Smooth muscle cell (in vitro differentiated cells): ENCODE measurements around the gene KRT38. TPM values are rescaled to one million over a fixed set of nuclear protein-coding genes. Genes with fewer than 3 reads are reported as not detected.

Source experiments
- DNase-seq: peaks from one replicate; lab custom pipeline; 2025; ENCODE audit not compliant: unreplicated experiment; lab: John Stamatoyannopoulos, UW
- H2AFZ ChIP-seq: fragments of 200-600 bp; sonication (generic); 2 replicates; pipeline ENCODE4 v1.6.0; 2016; ENCODE audit warnings: antibody characterized with exemption, low read depth, mild to moderate bottlenecking
- H3F3A ChIP-seq: fragments of 200-600 bp; sonication (generic); 2 replicates; pipeline ENCODE4 v1.6.0; 2017; ENCODE audit warnings: antibody characterized with exemption, low read depth
- H3K27ac ChIP-seq: fragments of 200-600 bp; sonication (generic); 2 replicates; pipeline ENCODE4 v1.5.1; 2016; ENCODE audit warnings: low read depth, mild to moderate bottlenecking
- H3K27me3 ChIP-seq: fragments of 200-600 bp; sonication (generic); 2 replicates; pipeline ENCODE4 v1.6.1; 2016; ENCODE audit warnings: low read depth, mild to moderate bottlenecking
- H3K36me3 ChIP-seq: fragments of 200-600 bp; sonication (generic); 2 replicates; pipeline ENCODE4 v1.5.1; 2016; ENCODE audit warnings: low read depth
- H3K4me1 ChIP-seq: fragments of 200-600 bp; sonication (generic); 2 replicates; pipeline ENCODE4 v1.5.1; 2016; ENCODE audit warnings: low read depth
- H3K4me2 ChIP-seq: fragments of 200-600 bp; sonication (generic); 2 replicates; pipeline ENCODE4 v1.6.0; 2016; ENCODE audit warnings: mild to moderate bottlenecking
- H3K4me3 ChIP-seq: fragments of 200-600 bp; sonication (generic); 2 replicates; pipeline ENCODE4 v1.5.1; 2016; ENCODE audit warnings: mild to moderate bottlenecking
- H3K79me2 ChIP-seq: fragments of 200-600 bp; sonication (generic); 2 replicates; pipeline ENCODE4 v1.6.0; 2016; ENCODE audit warnings: low read depth, mild to moderate bottlenecking
- H3K9ac ChIP-seq: fragments of 200-600 bp; sonication (generic); 2 replicates; pipeline ENCODE4 v1.6.0; 2016; ENCODE audit warnings: low read depth
- H3K9me3 ChIP-seq: fragments of 200-600 bp; sonication (generic); replicated peaks from 2 replicates; pipeline ENCODE4 v1.5.1; 2016; ENCODE audit warnings: low read depth
- H4K20me1 ChIP-seq: fragments of 200-600 bp; sonication (generic); 2 replicates; pipeline ENCODE4 v1.6.0; 2016; ENCODE audit warnings: low read depth
- WGBS: methylation state at CpG from one replicate; pipeline ENCODE4 v1.1.7; 2016; ENCODE audit warnings: low lambda C conversion rate; 5-methylcytosine and 5-hydroxymethylcytosine counted together
- polyA plus RNA-seq: library from polyadenylated mRNA; unstranded; fragments of >200 nt; fragmentation: Nextera tagmentation; extraction: Ambion mirVana; gene quantifications from 2 replicates; pipeline ENCODE4 v1.2.1, GENCODE V29; 2016
- total RNA-seq: library from RNA; depleted of rRNA; stranded (reverse); fragments of >200 nt; gene quantifications from 2 replicates; pipeline ENCODE4 v1.2.3, GENCODE V29; 2014
- TF ChIP-seq, protein P1 (sequence below): fragments of 200-600 bp; sonication (generic); IDR thresholded peaks from 2 replicates; pipeline ENCODE4 v1.5.1; 2017; ENCODE audit warnings: borderline replicate concordance, mild to moderate bottlenecking, antibody characterized with exemption; ENCODE audit not compliant: insufficient read depth, poor library complexity, severe bottlenecking

The KRT38 gene
- total and polyA plus RNA-seq, 2 experiments from 2014 or later, result not detected

DNA sequence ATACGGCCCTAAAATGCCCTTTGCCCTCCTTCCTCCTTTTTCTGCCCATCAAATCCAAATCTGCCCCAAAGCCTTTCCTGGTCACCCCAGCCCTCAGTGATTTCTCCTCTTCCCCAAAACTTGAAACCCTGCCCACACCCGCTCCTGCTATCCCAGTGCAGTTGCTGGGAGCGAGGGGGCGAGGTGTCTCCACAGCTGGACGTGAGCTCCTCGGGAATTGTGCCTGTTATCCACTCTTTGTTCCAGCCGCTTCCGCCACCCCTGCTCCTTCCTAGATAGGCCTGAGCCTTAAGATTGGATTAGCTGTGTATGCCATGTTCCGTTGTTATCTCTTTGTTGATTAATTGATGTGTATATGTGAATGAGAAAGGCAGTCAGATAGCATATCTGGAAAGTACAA is 42.7 kb upstream of the KRT38 start:
- no peak overlapping the region for H3K4me3 ChIP-seq
- H3K36me3 ChIP-seq, result no peaks in the 10 kb centered on the region
- H4K20me1 ChIP-seq, result no peaks in the 10 kb centered on the region
- no peak overlapping the region for H3K9ac ChIP-seq
- H3F3A ChIP-seq, result no peaks in the 10 kb centered on the region
- no peak for DNase-seq
- TF ChIP-seq, protein P1, sequence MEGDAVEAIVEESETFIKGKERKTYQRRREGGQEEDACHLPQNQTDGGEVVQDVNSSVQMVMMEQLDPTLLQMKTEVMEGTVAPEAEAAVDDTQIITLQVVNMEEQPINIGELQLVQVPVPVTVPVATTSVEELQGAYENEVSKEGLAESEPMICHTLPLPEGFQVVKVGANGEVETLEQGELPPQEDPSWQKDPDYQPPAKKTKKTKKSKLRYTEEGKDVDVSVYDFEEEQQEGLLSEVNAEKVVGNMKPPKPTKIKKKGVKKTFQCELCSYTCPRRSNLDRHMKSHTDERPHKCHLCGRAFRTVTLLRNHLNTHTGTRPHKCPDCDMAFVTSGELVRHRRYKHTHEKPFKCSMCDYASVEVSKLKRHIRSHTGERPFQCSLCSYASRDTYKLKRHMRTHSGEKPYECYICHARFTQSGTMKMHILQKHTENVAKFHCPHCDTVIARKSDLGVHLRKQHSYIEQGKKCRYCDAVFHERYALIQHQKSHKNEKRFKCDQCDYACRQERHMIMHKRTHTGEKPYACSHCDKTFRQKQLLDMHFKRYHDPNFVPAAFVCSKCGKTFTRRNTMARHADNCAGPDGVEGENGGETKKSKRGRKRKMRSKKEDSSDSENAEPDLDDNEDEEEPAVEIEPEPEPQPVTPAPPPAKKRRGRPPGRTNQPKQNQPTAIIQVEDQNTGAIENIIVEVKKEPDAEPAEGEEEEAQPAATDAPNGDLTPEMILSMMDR, result no peak
- H3K4me1 ChIP-seq, result no peaks in the 10 kb centered on the region
- 68% methylated on average over 9 of the region's 9 CpGs for WGBS
- no peak overlapping the region for H2AFZ ChIP-seq
- no peak overlapping the region for H3K27ac ChIP-seq
- no peaks in the 10 kb centered on the region for H3K79me2 ChIP-seq
- no peaks in the 10 kb centered on the region for H3K27me3 ChIP-seq
- no peaks in the 10 kb centered on the region for H3K9me3 ChIP-seq
- H3K4me2 ChIP-seq, result no peak overlapping the region

DNA sequence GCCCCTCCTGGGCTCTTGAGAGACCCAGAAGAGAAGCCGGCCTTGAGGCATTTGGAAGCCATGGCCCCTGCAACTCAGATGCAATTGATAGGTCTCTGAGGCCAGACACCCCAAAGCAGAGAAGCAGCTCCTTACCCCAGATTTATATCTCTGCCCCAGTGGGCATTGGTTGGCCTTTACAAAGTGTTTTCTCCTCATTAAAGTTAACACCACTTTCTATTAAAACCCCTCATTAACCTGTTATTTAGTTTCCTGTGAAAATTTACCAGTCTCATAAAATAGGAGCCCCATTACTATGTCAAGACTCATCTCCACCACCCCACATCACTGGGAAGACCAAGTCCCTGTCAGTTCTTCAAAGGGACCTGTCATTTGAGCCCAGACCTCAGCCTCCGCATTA is 40.3 kb upstream of the KRT38 start, which contains the start of gene KRT35:
KRT35 (minus strand) TSS at position 116 of the 400 bp plus-strand sequence; CDS start at position 62, 54 bp downstream.
- Histone ChIP-seq H3K4me2 (no peak within 1 kb of the TSS), H3K79me2 (no peaks in the 10 kb centered on the region), H3F3A (no peaks in the 10 kb centered on the region), H3K4me1 (no peaks in the 10 kb centered on the region), H2AFZ (no peak within 1 kb of the TSS), H3K9me3 (no peaks in the 10 kb centered on the region), H4K20me1 (no peaks in the 10 kb centered on the region), H3K27me3 (no peaks in the 10 kb centered on the region), H3K27ac (no peak within 1 kb of the TSS), H3K36me3 (no peaks in the 10 kb centered on the region), H3K4me3 (no peak within 1 kb of the TSS), H3K9ac (no peak within 1 kb of the TSS)
- no peak for DNase-seq
- TF ChIP-seq, protein P1, result no peak
- WGBS, result 90% methylated on average over 2 of the region's 2 CpGs

GRCh38 chr17:41480581-41480980 is 39.8 kb upstream of the KRT38 start:
- H3F3A ChIP-seq, result no peaks in the 10 kb centered on the region
- no peak overlapping the region for H3K4me2 ChIP-seq
- TF ChIP-seq, protein P1, result no peak
- no peak overlapping the region for H3K4me3 ChIP-seq
- no peaks in the 10 kb centered on the region for H3K36me3 ChIP-seq
- H3K4me1 ChIP-seq, result no peaks in the 10 kb centered on the region
- DNase-seq, result no peak
- no peak overlapping the region for H3K27ac ChIP-seq
- no peaks in the 10 kb centered on the region for H3K9me3 ChIP-seq
- no peak overlapping the region for H2AFZ ChIP-seq
- WGBS, result 95% methylated on average over 10 of the region's 10 CpGs
- H4K20me1 ChIP-seq, result no peaks in the 10 kb centered on the region
- H3K27me3 ChIP-seq, result no peaks in the 10 kb centered on the region
- H3K9ac ChIP-seq, result no peak overlapping the region
- H3K79me2 ChIP-seq, result no peaks in the 10 kb centered on the region

DNA sequence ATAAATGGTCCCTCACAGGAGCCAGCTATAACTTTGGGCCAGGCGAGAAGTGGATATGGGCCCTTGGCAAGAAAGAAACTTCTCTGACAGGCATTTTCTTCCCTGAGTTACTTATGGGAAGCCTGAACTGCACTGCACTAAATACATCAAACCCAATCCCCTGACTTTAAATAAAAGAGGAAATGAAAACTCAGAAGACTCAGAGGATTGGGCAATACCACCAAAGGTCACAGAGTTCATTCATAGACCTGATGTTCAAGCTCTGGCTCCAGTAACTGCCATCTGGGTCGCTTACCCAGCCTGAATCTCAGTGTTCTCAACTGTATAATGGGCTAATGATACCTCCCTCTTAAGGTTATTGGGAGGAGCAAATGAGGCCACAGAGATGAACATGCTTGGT is 39.4 kb upstream of the KRT38 start:
- H3K9me3 ChIP-seq, result no peaks in the 10 kb centered on the region
- H3F3A ChIP-seq, result no peaks in the 10 kb centered on the region
- H3K4me3 ChIP-seq, result no peak overlapping the region
- H2AFZ ChIP-seq, result no peak overlapping the region
- H3K79me2 ChIP-seq, result no peaks in the 10 kb centered on the region
- no peak overlapping the region for H3K4me2 ChIP-seq
- H3K4me1 ChIP-seq, result no peaks in the 10 kb centered on the region
- H3K27ac ChIP-seq, result no peak overlapping the region
- DNase-seq, result no peak
- no peaks in the 10 kb centered on the region for H4K20me1 ChIP-seq
- WGBS, result 37% methylated on average over 2 of the region's 2 CpGs
- H3K9ac ChIP-seq, result no peak overlapping the region
- no peaks in the 10 kb centered on the region for H3K27me3 ChIP-seq
- TF ChIP-seq, protein P1, result no peak
- no peaks in the 10 kb centered on the region for H3K36me3 ChIP-seq
